Measurements from ENCODE around the gene VMAC.

The VMAC gene

GRCh38 chr19:5900976-5901375 lies 3.7 kb upstream of the VMAC start:
- H3K4me3 ChIP-seq (ENCODE audit: control insufficient read depth, low read depth, low read length): no peak overlapping the region
- no peak for TF ChIP-seq CTCF (conservative IDR thresholded peaks at IDR 0.05; ENCODE audit: control insufficient read depth, insufficient read depth, low read depth, low read length)
- DNase-seq (ENCODE audit: low read depth): no peak

- peak overlapping the region; percentile 100 for H3K4me3 ChIP-seq (ENCODE audit: control insufficient read depth, low read depth, low read length)
- DNase-seq (ENCODE audit: low read depth): peak; percentile 64
- TF ChIP-seq CTCF (conservative IDR thresholded peaks at IDR 0.05; ENCODE audit: control insufficient read depth, insufficient read depth, low read depth, low read length): no peak
Observed at GRCh38 chr19:5903056-5903623, 1.5 kb upstream of the VMAC start.

GRCh38 chr19:5903624-5904351 lies 884 bp upstream of the VMAC start, which contains the start of gene NDUFA11:
TSS of gene NDUFA11 (minus strand) at chr19:5903790. CDS start at chr19:5903708, 82 bp downstream.
- TF ChIP-seq CTCF (conservative IDR thresholded peaks at IDR 0.05; ENCODE audit: control insufficient read depth, insufficient read depth, low read depth, low read length): no peak
- H3K4me3 ChIP-seq (ENCODE audit: control insufficient read depth, low read depth, low read length): peak within 1 kb of the TSS; percentile 100
- DNase-seq (ENCODE audit: low read depth): no peak

GRCh38 chr19:5905114-5905778 lies 574 bp downstream of the VMAC start:
- DNase-seq (ENCODE audit: low read depth): no peak
- H3K4me3 ChIP-seq (ENCODE audit: control insufficient read depth, low read depth, low read length): peak overlapping the region; percentile 67
- no peak for TF ChIP-seq CTCF (conservative IDR thresholded peaks at IDR 0.05; ENCODE audit: control insufficient read depth, insufficient read depth, low read depth, low read length)

- no peak for TF ChIP-seq CTCF (conservative IDR thresholded peaks at IDR 0.05; ENCODE audit: control insufficient read depth, insufficient read depth, low read depth, low read length)
- DNase-seq (ENCODE audit: low read depth): peak; percentile 19
- no peak overlapping the region for H3K4me3 ChIP-seq (ENCODE audit: control insufficient read depth, low read depth, low read length)
Observed at GRCh38 chr19:5907241-5907640, 2.6 kb downstream of the VMAC start.

- TF ChIP-seq CTCF (conservative IDR thresholded peaks at IDR 0.05; ENCODE audit: control insufficient read depth, insufficient read depth, low read depth, low read length): no peak
- no peak for DNase-seq (ENCODE audit: low read depth)
- no peak overlapping the region for H3K4me3 ChIP-seq (ENCODE audit: control insufficient read depth, low read depth, low read length)
Observed at GRCh38 chr19:5908773-5909442, 4.2 kb downstream of the VMAC start.
